GM15510 (cell line): Measurements from ENCODE around the gene ACP7.

Experiments used
- POLR2A ChIP-seq: IDR thresholded peaks from 3 replicates; pipeline ENCODE4 v1.6.1; 2011; ENCODE audit warnings: borderline replicate concordance; ENCODE audit not compliant: insufficient read length; ENCODE audit errors: extremely low read depth

ACP7 gene

DNA sequence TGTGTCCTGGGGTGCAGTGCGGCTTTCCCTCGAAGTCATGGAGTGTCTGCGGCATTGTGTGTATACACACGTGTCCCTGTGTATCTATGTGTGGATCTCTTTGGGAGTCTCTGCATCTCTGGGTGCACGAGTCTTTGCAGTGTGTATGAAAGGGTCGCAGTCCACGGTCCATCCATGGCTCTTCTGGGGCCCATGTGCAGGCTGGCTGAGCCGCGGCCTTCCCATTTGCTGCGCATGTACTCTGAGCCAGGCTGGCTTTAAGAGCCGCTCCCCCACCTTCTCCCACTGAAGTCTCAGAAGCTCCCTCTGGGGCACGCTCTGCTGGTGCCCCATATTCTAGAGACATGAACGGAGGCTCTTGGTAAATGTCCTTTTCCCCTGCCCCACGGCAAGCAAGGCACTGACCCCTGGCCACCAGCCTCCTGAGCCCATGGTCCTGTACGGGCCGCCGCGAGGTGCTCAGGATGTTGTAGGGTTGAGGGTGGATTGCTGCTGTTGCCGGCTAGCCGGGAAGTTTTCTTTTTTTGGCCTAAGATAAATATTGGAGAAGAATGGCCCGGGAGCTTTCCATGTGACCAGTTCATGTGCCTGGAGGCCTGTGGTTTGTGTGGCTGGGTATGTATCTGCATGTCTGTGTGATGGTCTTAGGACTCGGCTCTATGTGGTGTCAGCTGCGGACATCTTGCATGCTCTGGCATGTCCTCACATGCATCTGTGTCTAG, 73.3 kb downstream of the ACP7 start:
- TF ChIP-seq POLR2A, result no peak

DNA sequence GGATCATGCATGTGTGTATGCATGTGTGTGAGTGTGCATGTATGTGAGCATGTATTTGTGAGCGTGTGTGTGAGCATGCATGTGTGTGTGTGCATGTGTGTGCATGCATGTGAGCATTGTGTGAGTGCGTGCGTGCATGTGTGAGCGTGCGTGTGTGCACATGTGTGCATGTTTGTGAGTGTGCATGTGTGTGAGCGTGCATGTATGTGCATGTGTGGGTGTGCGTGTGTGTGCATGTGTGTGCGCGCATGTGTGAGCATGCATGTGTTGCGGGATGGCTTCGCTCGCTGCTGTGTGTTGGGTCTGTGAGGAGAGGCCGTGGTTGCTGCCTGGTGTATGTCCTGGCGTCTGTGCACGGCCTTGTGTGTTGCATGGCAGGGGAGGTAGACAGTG, 73.8 kb downstream of the ACP7 start:
- no peak for TF ChIP-seq POLR2A

DNA sequence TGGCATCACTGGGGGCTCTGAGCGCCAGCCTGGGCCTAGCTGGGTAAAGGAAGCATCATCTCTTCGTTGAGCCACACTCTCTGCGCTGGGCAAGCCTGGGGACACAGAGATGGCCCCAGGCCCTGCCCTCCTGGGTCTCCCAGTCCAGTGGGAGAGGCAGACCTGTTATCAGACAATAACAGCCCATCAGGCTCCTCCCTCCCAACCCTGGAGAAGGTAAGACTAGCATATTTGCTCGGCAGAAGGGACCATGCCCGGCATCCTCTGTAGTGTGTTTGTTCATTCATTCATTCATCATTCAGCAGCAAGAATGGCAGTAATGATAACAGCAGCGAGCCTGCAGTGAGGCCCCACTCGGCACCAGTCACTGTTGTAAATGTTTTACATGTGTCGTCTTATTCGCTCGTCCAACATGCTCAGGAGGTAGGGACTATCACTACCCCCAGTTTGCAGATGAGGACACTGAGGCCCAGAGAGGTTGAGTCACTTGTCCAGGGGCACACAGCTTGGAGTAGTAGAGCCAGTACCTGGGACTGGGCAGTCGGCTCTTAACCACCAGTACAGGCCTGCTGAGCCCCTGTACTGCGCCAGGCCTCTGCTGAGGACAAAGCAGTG, 74.6 kb downstream of the ACP7 start:
- no peak for TF ChIP-seq POLR2A

DNA sequence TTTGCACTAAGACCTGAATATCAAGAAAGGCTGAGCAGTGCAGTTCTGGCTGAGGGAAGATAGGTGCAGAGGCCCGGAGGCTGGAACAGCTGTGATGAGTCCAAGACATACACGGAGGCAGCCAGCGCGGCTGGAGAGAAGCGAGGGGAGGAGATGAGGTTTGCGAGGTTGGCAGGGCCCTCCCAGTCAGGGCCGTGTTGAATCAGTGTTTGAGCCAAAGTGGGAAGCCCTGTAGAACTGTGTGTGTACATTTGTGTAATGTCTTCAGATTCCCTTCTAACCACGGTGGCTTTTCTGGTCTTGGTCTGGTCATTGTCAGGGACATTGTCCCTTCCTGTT, 76.3 kb downstream of the ACP7 start:
- no peak for TF ChIP-seq POLR2A
